K562 (cell line): Measurements from ENCODE around the gene PAPSS2. TPM values are rescaled to one million over a fixed set of nuclear protein-coding genes. Genes with fewer than 3 reads are reported as not detected.

Experiments
- ATAC-seq: fragments of 200-7000 bp; cut with Tn5 transposase; 3 replicates; pipeline ENCODE4 v1.9.1; 2020; ENCODE audit warnings: moderate library complexity
- BruUV-seq: library from RNA; stranded (reverse); fragments of 400-500 nt; replicated peaks from 2 replicates; lab custom pipeline; 2021; lab: Mats Ljungman, UMichigan
- CTCF ChIA-PET: fragments of 300-600 bp; formaldehyde crosslinking; extraction: SDS; loops from one replicate; lab custom pipeline; 2021; ENCODE audit warnings: low intra/inter-chr PET ratio; lab: Yijun Ruan, JAX
- POLR2A ChIA-PET: fragments of 300-600, 350-650 bp; sonication (Branson Sonifier 250); formaldehyde crosslinking; extraction: SDS; loops from one replicate; lab custom pipeline; 2021; ENCODE audit warnings: antibody characterized with exemption, inconsistent platforms; lab: Yijun Ruan, JAX
- DNase-seq, 4 experiments: peaks; one replicate each; pipeline versions ENCODE4 v3.0.0 to v3.0.0-alpha.2; 2011 to 2018; ENCODE audit warnings: low spot score in 3 of 4, mixed read lengths in 3 of 4; ENCODE audit errors: extremely low read depth in 1 of 4
- FAIRE-seq: peaks from 2 replicates; lab custom pipeline; 2011; peaks lifted over from hg19 to GRCh38; lab: Jason Lieb, UNC
- H2AFZ ChIP-seq: 2 replicates; pipeline ENCODE4 v1.6.0; 2011; ENCODE audit warnings: low read depth, low read length, control low read depth, inconsistent platforms
- H3K27ac ChIP-seq: fragments of 200-600 bp; 3 replicates; pipeline ENCODE4 v1.8.0; 2011; ENCODE audit warnings: low read depth, mild to moderate bottlenecking, control low read depth, inconsistent platforms, low read length, moderate library complexity, mixed read lengths; ENCODE audit errors: extremely low read depth
- H3K27me3 ChIP-seq, 2 experiments: fragments of 300-600 bp in 1 of 2; 2 replicates in 1 of 2; 3 replicates in 1 of 2; pipeline versions ENCODE4 v1.6.0 to v1.8.0; 2011; ENCODE audit warnings: inconsistent platforms in 2 of 2, low read length in 2 of 2, mild to moderate bottlenecking in 1 of 2, mixed read lengths in 1 of 2, moderate library complexity in 1 of 2; ENCODE audit not compliant: control insufficient read depth in 2 of 2, insufficient read depth in 2 of 2
- H3K36me3 ChIP-seq: fragments of 300-600 bp; 3 replicates; pipeline ENCODE4 v1.8.0; 2011; ENCODE audit warnings: mild to moderate bottlenecking, low read length, inconsistent platforms; ENCODE audit not compliant: control insufficient read depth, insufficient read depth
- H3K4me1 ChIP-seq, 2 experiments: fragments of 200-600 bp in 1 of 2; replicated peaks in 1 of 2; 2 replicates in 1 of 2; 3 replicates in 1 of 2; pipeline versions ENCODE4 v1.5.1 to v1.8.0; 2011; ENCODE audit warnings: inconsistent platforms in 2 of 2, low read length in 2 of 2, mild to moderate bottlenecking in 1 of 2, mixed read lengths in 1 of 2, moderate library complexity in 1 of 2; ENCODE audit not compliant: control insufficient read depth in 2 of 2, insufficient read depth in 2 of 2
- H3K4me2 ChIP-seq: 2 replicates; pipeline ENCODE4 v1.6.1; 2011; ENCODE audit warnings: low read length, control low read depth, inconsistent platforms, mixed read lengths; ENCODE audit not compliant: insufficient read depth
- H3K4me3 ChIP-seq: fragments of 200-600 bp; sonication (generic), shearing (Covaris generic); 2 replicates; pipeline ENCODE4 v1.5.1; 2016; ENCODE audit warnings: control low read depth, inconsistent platforms
- H3K79me2 ChIP-seq: fragments of 200-600 bp; 3 replicates; pipeline ENCODE4 v1.8.0; 2011; ENCODE audit warnings: low read length, inconsistent platforms; ENCODE audit not compliant: control insufficient read depth, insufficient read depth
- H3K9ac ChIP-seq, 2 experiments: 2 replicates each; pipeline versions ENCODE4 v1.6.0 to v1.6.1; 2011; ENCODE audit warnings: low read depth in 2 of 2, low read length in 2 of 2, control low read depth in 1 of 2, inconsistent platforms in 1 of 2, mild to moderate bottlenecking in 1 of 2, mixed read lengths in 1 of 2; ENCODE audit not compliant: insufficient read depth in 1 of 2
- H3K9me1 ChIP-seq: one replicate; pipeline ENCODE4 v1.6.0; 2011; ENCODE audit warnings: inconsistent platforms, mild to moderate bottlenecking, low read length, moderate library complexity; ENCODE audit not compliant: control insufficient read depth, insufficient read depth
- H3K9me3 ChIP-seq: replicated peaks from 2 replicates; pipeline ENCODE4 v1.5.1; 2011; ENCODE audit warnings: low read depth, low read length, inconsistent platforms; ENCODE audit not compliant: control insufficient read depth, insufficient read depth
- H4K20me1 ChIP-seq: replicated peaks from 2 replicates; pipeline ENCODE4 v1.6.1; 2011; ENCODE audit warnings: low read length, inconsistent platforms, mixed read lengths; ENCODE audit not compliant: control insufficient read depth, insufficient read depth
- CHD2 ChIP-seq: IDR thresholded peaks from 2 replicates; pipeline ENCODE4 v1.6.1; 2011; ENCODE audit warnings: low read depth, low read length
- SNIP1 ChIP-seq: fragments of 450-650 bp; IDR thresholded peaks from 2 replicates; pipeline ENCODE4 v1.7.1; 2017; ENCODE audit warnings: low read depth, mild to moderate bottlenecking
- ZNF445 ChIP-seq: fragments of 250-450 bp; sonication (Bioruptor Pico); IDR thresholded peaks from 2 replicates; pipeline ENCODE4 v1.4.0; 2020; ENCODE audit warnings: low read depth, mild to moderate bottlenecking, moderate library complexity
- ZNF589 ChIP-seq: fragments of 200-800 bp; sonication (Bioruptor generic); IDR thresholded peaks from 2 replicates; pipeline ENCODE4 v1.6.1; 2016; ENCODE audit warnings: low read depth, missing genetic modification characterization, missing compliant biosample characterization
- WGBS: fragments of 100-300 bp; shearing (Covaris generic); methylation state at CpG from one replicate; pipeline ENCODE4 v1.1.6; 2016; ENCODE audit warnings: low coverage, mixed read lengths; ENCODE audit not compliant: insufficient coverage; ENCODE audit errors: missing lambda C conversion rate; 5-methylcytosine and 5-hydroxymethylcytosine counted together
- in situ Hi-C: fragments of 300-500 bp; cut with MboI; formaldehyde crosslinking; loops from 4 replicates; pipeline ENCODE4 v1.15.0; 2018; ENCODE audit warnings: inconsistent platforms, mixed read lengths
- intact Hi-C: fragments of 100-400 bp; cut with micrococcal nuclease; formaldehyde crosslinking; loops from 2 replicates; pipeline ENCODE4 v1.14.2; 2022
- polyA plus RNA-seq, 8 experiments: library from polyadenylated mRNA; depleted of rRNA in 4 of 8; stranded (reverse) in 5 of 8; unstranded in 3 of 8; fragments of >200 nt; fragmentation: Nextera tagmentation in 2 of 8; fragmentation: Illumina TruSeq in 1 of 8; extraction: Ambion mirVana in 2 of 8; extraction: Trizol in 1 of 8; gene quantifications; 2 replicates each; pipeline versions ENCODE4 v1.2.1 to v1.2.3, GENCODE V29; 2011 to 2014; ENCODE audit warnings: inconsistent platforms in 1 of 8, missing spikeins in 1 of 8
- total RNA-seq, 7 experiments: library from RNA; depleted of rRNA in 6 of 7; stranded (reverse); fragments of >200 nt in 6 of 7; fragmentation: Illumina TruSeq in 2 of 7; extraction: Trizol in 2 of 7; gene quantifications; 2 replicates each; pipeline versions ENCODE4 v1.2.1 to v1.2.3, GENCODE V29; 2011 to 2021; ENCODE audit warnings: low replicate concordance in 1 of 7
- TF ChIP-seq, protein P1 (sequence below), 2 experiments: fragments of 450-650 bp in 1 of 2; sonication (generic) in 1 of 2; formaldehyde crosslinking; conservative IDR thresholded peaks; 2 replicates each; pipeline versions ENCODE4 v1.4.0 to v1.8.1; 2020 to 2022; ENCODE audit warnings: mild to moderate bottlenecking in 1 of 2, missing genetic modification reagents in 1 of 2
- TF ChIP-seq, protein P2 (sequence below): sonication (generic); formaldehyde crosslinking; IDR thresholded peaks from 2 replicates; pipeline ENCODE4 v1.8.0; 2022; ENCODE audit warnings: mild to moderate bottlenecking, missing genetic modification reagents
- TF ChIP-seq, protein P3 (sequence below): fragments of 450-650 bp; IDR thresholded peaks from 2 replicates; pipeline ENCODE4 v1.6.1; 2016; ENCODE audit warnings: mild to moderate bottlenecking, moderate library complexity

The PAPSS2 gene
- total and polyA plus RNA-seq, 9 of the 15 experiments (the other 6 are each of a cell fraction or from before 2014, with no cell fraction given) = 0.01 to 0.29 TPM; not detected in 7

DNA sequence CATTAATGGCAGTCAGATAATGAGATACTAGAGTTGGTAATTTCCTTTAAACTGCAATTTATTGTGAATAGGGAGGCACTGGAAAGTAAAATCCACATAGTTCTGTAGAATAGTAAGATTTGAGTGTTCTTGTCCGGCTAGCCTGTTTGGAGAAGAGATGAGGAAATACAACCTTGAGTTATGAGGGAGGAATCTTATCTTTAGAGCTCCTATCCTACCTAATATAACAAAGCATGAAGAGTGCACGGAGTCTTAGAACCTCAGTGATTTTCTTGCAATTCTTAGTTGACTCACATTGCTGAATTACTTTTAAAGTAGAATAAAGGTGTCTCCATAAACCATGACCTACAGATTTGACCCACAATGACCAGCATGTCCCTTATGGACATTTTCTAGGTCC is 84.9 kb downstream of the PAPSS2 start:
- DNase-seq (no peak), ATAC-seq (no peak), FAIRE-seq (no peak)
- Histone ChIP-seq H3K27me3 (peaks cover 0 to 2% of the 10 kb centered on the region in 2 experiments; a peak in 3 of 5 replicates), H2AFZ (no peak overlapping the region), H3K4me3 (no peak overlapping the region), H3K9me3 (no peaks in the 10 kb centered on the region), H3K36me3 (no peaks in the 10 kb centered on the region), H3K27ac (no peak overlapping the region), H3K9me1 (no peaks in the 10 kb centered on the region), H3K4me1 (no peaks in the 10 kb centered on the region; a peak in 1 of 5 replicates), H3K79me2 (no peaks in the 10 kb centered on the region), H4K20me1 (no peaks in the 10 kb centered on the region), H3K4me2 (no peak overlapping the region), H3K9ac (no peak overlapping the region)
- in situ Hi-C loops = no loop called here
- no TSS peak for BruUV-seq
- TF ChIP-seq CHD2 = no peak
- TF ChIP-seq, protein P1, sequence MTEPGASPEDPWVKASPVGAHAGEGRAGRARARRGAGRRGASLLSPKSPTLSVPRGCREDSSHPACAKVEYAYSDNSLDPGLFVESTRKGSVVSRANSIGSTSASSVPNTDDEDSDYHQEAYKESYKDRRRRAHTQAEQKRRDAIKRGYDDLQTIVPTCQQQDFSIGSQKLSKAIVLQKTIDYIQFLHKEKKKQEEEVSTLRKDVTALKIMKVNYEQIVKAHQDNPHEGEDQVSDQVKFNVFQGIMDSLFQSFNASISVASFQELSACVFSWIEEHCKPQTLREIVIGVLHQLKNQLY (CRISPR knock-in tag; conservative IDR thresholded peaks at IDR 0.05) = no peak
- no peak for TF ChIP-seq SNIP1
- TF ChIP-seq, protein P2, sequence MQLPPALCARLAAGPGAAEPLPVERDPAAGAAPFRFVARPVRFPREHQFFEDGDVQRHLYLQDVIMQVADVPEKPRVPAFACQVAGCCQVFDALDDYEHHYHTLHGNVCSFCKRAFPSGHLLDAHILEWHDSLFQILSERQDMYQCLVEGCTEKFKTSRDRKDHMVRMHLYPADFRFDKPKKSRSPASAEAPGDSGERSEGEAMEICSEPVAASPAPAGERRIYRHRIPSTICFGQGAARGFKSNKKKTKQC (CRISPR knock-in tag) = no peak
- TF ChIP-seq, protein P3, sequence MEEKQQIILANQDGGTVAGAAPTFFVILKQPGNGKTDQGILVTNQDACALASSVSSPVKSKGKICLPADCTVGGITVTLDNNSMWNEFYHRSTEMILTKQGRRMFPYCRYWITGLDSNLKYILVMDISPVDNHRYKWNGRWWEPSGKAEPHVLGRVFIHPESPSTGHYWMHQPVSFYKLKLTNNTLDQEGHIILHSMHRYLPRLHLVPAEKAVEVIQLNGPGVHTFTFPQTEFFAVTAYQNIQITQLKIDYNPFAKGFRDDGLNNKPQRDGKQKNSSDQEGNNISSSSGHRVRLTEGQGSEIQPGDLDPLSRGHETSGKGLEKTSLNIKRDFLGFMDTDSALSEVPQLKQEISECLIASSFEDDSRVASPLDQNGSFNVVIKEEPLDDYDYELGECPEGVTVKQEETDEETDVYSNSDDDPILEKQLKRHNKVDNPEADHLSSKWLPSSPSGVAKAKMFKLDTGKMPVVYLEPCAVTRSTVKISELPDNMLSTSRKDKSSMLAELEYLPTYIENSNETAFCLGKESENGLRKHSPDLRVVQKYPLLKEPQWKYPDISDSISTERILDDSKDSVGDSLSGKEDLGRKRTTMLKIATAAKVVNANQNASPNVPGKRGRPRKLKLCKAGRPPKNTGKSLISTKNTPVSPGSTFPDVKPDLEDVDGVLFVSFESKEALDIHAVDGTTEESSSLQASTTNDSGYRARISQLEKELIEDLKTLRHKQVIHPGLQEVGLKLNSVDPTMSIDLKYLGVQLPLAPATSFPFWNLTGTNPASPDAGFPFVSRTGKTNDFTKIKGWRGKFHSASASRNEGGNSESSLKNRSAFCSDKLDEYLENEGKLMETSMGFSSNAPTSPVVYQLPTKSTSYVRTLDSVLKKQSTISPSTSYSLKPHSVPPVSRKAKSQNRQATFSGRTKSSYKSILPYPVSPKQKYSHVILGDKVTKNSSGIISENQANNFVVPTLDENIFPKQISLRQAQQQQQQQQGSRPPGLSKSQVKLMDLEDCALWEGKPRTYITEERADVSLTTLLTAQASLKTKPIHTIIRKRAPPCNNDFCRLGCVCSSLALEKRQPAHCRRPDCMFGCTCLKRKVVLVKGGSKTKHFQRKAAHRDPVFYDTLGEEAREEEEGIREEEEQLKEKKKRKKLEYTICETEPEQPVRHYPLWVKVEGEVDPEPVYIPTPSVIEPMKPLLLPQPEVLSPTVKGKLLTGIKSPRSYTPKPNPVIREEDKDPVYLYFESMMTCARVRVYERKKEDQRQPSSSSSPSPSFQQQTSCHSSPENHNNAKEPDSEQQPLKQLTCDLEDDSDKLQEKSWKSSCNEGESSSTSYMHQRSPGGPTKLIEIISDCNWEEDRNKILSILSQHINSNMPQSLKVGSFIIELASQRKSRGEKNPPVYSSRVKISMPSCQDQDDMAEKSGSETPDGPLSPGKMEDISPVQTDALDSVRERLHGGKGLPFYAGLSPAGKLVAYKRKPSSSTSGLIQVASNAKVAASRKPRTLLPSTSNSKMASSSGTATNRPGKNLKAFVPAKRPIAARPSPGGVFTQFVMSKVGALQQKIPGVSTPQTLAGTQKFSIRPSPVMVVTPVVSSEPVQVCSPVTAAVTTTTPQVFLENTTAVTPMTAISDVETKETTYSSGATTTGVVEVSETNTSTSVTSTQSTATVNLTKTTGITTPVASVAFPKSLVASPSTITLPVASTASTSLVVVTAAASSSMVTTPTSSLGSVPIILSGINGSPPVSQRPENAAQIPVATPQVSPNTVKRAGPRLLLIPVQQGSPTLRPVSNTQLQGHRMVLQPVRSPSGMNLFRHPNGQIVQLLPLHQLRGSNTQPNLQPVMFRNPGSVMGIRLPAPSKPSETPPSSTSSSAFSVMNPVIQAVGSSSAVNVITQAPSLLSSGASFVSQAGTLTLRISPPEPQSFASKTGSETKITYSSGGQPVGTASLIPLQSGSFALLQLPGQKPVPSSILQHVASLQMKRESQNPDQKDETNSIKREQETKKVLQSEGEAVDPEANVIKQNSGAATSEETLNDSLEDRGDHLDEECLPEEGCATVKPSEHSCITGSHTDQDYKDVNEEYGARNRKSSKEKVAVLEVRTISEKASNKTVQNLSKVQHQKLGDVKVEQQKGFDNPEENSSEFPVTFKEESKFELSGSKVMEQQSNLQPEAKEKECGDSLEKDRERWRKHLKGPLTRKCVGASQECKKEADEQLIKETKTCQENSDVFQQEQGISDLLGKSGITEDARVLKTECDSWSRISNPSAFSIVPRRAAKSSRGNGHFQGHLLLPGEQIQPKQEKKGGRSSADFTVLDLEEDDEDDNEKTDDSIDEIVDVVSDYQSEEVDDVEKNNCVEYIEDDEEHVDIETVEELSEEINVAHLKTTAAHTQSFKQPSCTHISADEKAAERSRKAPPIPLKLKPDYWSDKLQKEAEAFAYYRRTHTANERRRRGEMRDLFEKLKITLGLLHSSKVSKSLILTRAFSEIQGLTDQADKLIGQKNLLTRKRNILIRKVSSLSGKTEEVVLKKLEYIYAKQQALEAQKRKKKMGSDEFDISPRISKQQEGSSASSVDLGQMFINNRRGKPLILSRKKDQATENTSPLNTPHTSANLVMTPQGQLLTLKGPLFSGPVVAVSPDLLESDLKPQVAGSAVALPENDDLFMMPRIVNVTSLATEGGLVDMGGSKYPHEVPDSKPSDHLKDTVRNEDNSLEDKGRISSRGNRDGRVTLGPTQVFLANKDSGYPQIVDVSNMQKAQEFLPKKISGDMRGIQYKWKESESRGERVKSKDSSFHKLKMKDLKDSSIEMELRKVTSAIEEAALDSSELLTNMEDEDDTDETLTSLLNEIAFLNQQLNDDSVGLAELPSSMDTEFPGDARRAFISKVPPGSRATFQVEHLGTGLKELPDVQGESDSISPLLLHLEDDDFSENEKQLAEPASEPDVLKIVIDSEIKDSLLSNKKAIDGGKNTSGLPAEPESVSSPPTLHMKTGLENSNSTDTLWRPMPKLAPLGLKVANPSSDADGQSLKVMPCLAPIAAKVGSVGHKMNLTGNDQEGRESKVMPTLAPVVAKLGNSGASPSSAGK = no peak
- no peak for TF ChIP-seq ZNF589
- no peak for TF ChIP-seq ZNF445 (CRISPR knock-in tag)
- CTCF ChIA-PET = no interaction called here
- WGBS = 3% methylated on average over 2 of the region's 2 CpGs
- intact Hi-C loops = no loop called here
- POLR2A ChIA-PET = interaction anchor here (0.6 kb wide), 1 partner anchor 15 kb away, joined by 3 read pairs; no protein-coding TSS in a partner anchor
